ENCODE measurements around the gene CTNNBIP1. TPM values are rescaled to one million over a fixed set of nuclear protein-coding genes. Genes with fewer than 3 reads are reported as not detected.

CTNNBIP1 gene
- total and polyA plus RNA-seq, 12 donors, result 26.5 to 69.4 (median 37.3) TPM

GRCh38 chr1:9801909-9802308 lies 108.2 kb downstream of the CTNNBIP1 start:
- TF ChIP-seq CTCF (IDR thresholded peaks at IDR 0.05), result no peak
- Histone ChIP-seq H3K4me3 (no peak overlapping the region), H3K4me1 (peaks cover 3 to 37% (median 26%) of the 10 kb centered on the region in 9 donors), H3K27me3 (no peaks in the 10 kb centered on the region), H3K27ac (no peak overlapping the region), H3K9me3 (no peaks in the 10 kb centered on the region), H3K36me3 (no peaks in the 10 kb centered on the region)
- WGBS, 2 donors, result 96 to 100% methylated on average over 1 of the region's 1 CpG
- ATAC-seq, result no peak
- intact Hi-C loops (cut with DNase I), result no loop called here
- no peak for DNase-seq

Other genes starting within 250 kb of the CTNNBIP1 start
- 10 to 100 TPM; 41.7 to 79.8 (median 64.2) TPM for gene CLSTN1, start 86.3 kb downstream of the CTNNBIP1 start, total RNA-seq
- 10 to 100 TPM; 37.1 to 37.4 TPM for gene CLSTN1, start 86.3 kb downstream of the CTNNBIP1 start, polyA plus RNA-seq
- 10 to 100 TPM; 27.7 to 38.0 (median 34.2) TPM for gene LZIC, start 33.1 kb upstream of the CTNNBIP1 start, total RNA-seq
- 10 to 100 TPM; 13.4 to 20.6 TPM for gene LZIC, start 33.1 kb upstream of the CTNNBIP1 start, polyA plus RNA-seq
- gene NMNAT1, start 33.2 kb upstream of the CTNNBIP1 start, total RNA-seq, result 10 to 100 TPM; 14.2 to 23.7 (median 20.3) TPM
- gene NMNAT1, start 33.2 kb upstream of the CTNNBIP1 start, polyA plus RNA-seq, result 10 to 100 TPM in 1 of 2 donors, 1 to 10 TPM in 1; 9.6 to 14.3 TPM
- gene RBP7, start 87.0 kb upstream of the CTNNBIP1 start, total RNA-seq, result 10 to 100 TPM; 15.5 to 46.4 (median 24.4) TPM
- gene RBP7, start 87.0 kb upstream of the CTNNBIP1 start, polyA plus RNA-seq, result 100 to 1,000 TPM in 1 of 2 donors, 10 to 100 TPM in 1; 54.7 to 106 TPM
- 10 to 100 TPM; 59.0 to 87.3 (median 69.2) TPM for gene UBE4B, start 122.7 kb upstream of the CTNNBIP1 start, total RNA-seq
- gene UBE4B, start 122.7 kb upstream of the CTNNBIP1 start, polyA plus RNA-seq, result 10 to 100 TPM; 18.3 to 23.4 TPM